Limb (tissue), 2 donors: Measurements from ENCODE around the gene TALDO1.

Source experiments
- DNase-seq, 2 donors: peaks; one replicate each; pipeline ENCODE4 v3.0.0-alpha.2; 2016; ENCODE audit errors: extremely low spot score in 2 of 2

The TALDO1 gene

DNA sequence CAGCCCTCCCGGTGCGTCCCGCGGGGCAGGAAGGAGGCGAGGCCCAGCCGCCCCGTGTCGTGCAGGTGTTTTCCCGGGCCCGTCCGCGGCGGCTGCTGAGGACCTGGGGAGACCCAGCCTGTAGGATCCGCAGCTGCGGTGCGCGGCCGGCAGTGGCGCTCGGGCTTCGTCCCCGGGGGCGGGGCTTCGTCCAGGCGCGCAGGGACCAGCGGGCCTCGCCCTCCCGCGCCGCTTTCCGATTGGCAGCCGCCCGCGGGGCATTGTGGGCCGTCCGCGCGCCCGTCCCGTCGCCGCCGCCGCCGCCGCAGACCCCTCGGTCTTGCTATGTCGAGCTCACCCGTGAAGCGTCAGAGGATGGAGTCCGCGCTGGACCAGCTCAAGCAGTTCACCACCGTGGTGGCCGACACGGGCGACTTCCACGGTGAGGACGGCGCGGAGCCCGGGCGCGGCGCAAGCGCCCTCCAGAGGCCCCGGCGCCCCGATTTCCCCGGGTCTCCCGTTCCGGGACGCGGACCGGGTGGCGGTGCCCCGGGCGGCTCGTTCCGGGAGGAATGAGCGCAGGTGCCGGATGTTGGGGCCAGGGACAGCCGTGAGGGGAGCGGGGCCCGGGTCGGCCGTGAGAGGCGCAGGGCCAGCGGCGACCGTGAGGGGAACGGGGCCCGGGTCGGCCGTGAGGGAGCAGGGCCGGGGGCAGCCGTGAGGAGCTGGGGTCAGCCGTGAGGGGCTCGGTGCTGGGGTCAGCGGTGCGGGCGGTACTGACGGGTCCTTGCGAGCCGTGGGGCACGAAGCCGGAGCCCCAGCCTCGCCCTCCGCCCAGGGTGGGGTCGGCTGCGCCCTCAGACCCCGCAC lies at the start of gene TALDO1:
Gene TALDO1, plus strand, starts transcription at position 307 of the 849 bp plus-strand sequence. Its CDS starts 18 bp downstream, at position 325.
- peak; percentile 89 to 93 for DNase-seq

- no peak for DNase-seq
These were observed 49.4 kb upstream of the TALDO1 start for GRCh38 chr11:697811-698311.

- no peak for DNase-seq
These were observed 48.7 kb upstream of the TALDO1 start for GRCh38 chr11:698493-699115.

GRCh38 chr11:699116-699508 lies 48.2 kb upstream of the TALDO1 start:
- DNase-seq = no peak

- no peak for DNase-seq
These were observed 47.5 kb upstream of the TALDO1 start for GRCh38 chr11:699753-700152.

- no peak for DNase-seq
These were observed 45.4 kb upstream of the TALDO1 start for GRCh38 chr11:701741-702461.

GRCh38 chr11:702462-703461 lies 44.5 kb upstream of the TALDO1 start:
- no peak for DNase-seq

DNA sequence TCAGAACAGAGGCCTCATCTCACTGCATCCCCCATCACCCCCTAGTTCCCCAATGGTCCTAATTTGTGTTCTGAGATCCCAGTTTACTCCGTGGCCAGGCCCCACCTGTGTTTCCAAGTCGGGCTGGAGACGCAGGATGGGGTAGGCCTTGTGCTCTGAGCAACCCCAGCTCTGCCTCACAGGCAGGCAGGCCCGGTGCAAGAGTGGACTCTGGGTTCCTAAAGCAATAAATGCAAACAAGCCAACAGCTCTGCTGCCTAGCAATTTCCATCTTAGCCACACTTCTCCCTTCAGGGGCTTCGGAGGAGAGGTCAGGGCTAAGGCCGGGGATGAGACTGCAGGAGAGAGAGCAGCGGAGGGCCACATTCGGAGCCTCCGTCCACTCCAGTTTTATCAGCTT lies 43.8 kb upstream of the TALDO1 start:
- DNase-seq = no peak

- DNase-seq = no peak
These were observed 43.0 kb upstream of the TALDO1 start for GRCh38 chr11:704228-704674.

DNA sequence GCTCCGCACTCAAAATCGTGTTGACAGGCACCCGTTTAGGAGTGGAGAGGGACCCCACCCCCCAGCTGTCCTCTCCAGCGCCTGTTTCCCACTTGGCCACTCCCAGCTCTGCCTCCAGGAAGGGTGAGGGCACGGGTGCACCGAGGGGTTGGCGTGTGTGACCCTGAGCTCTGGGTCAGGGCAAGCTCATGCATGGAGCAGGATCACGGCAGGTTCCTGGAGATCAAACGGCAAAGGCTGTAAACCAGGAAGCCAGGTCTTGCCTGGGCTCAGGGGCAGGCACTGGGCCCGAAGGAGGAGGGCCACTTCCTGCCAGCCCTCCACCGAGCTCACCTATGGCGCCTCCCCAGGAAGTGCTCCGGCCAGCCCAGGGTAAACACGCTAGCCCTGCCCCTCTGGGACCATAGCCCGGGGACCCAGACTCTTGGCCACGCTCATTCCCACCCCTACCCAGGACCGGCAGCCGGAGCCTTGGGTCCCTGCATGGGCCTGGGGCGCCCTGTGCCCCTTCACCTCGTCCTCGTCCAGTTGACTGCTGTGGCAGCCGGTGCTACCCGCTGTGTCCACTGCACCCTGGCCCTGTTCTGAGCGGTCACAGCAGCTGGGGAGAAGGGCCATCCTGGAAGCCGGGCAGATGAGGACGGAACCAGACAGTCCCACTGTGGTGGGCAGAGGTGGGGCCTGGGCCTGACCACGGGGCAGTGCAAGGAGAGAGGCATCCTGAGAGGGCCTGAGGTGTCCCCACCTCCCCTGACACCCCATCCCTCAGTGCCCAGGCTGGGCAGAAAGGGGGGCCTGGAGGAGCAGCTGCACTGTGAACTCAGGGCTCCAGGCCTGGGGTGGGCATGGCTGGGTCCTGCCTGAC lies 42.3 kb upstream of the TALDO1 start:
- no peak for DNase-seq

GRCh38 chr11:705646-706438 lies 41.4 kb upstream of the TALDO1 start, which contains the start of gene EPS8L2:
TSS of gene EPS8L2 (plus strand) at chr11:706231. CDS start at chr11:709408, 3,177 bp downstream.
- no peak for DNase-seq

DNA sequence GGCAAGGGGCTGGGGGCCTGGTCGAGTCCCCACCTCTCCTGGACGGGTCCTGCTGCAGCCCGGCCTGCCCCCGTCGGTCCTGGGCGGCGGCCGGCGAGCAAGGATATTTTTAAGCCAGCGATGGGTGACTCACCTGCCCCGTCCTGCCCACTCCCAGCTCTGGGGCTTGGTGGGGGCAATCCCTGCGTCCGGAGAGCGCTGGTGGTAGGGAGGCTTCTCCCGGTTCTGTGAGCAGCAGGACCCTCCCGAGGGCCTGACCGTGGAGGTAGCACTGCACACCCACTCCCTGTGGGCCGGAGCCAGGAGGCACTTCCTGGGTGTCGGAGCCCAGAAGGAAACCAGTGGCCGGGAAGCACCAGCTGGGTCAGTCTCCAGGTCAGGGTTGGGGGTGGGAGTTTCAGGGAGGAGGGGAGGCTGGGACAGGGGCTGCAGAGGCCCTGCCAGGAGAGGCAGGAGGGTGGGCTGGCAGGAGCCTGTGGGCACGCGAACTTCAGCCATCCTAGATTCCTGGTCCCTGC lies 40.8 kb upstream of the TALDO1 start:
- DNase-seq = no peak

- DNase-seq = no peak
These were observed 40.1 kb upstream of the TALDO1 start for GRCh38 chr11:706957-707816.

- no peak for DNase-seq
These were observed 39.3 kb upstream of the TALDO1 start for GRCh38 chr11:707817-708420.

- no peak for DNase-seq
These were observed 38.8 kb upstream of the TALDO1 start for GRCh38 chr11:708511-708910.

GRCh38 chr11:709109-709997 lies 37.9 kb upstream of the TALDO1 start:
- no peak for DNase-seq
